Lower leg skin (tissue), 4 donors: ENCODE data around the gene FAM20A. TPM values are rescaled to one million over a fixed set of nuclear protein-coding genes. Genes with fewer than 3 reads are reported as not detected.

Experiments used
- DNase-seq, 2 donors: peaks; one replicate each; pipeline ENCODE4 v3.0.0-alpha.2; 2019; ENCODE audit warnings: low spot score in 2 of 2
- H3K4me3 ChIP-seq: fragments of 200-600 bp; sonication (generic); 2 replicates; pipeline ENCODE4 v1.5.1; 2017; ENCODE audit warnings: mild to moderate bottlenecking, low read depth; ENCODE audit not compliant: poor library complexity, severe bottlenecking
- CTCF ChIP-seq, 3 donors: fragments of 450-650 bp; IDR thresholded peaks; one replicate each; pipeline ENCODE4 v1.5.1; 2016; ENCODE audit warnings: antibody characterized with exemption in 3 of 3, mild to moderate bottlenecking in 3 of 3, moderate library complexity in 2 of 3
- POLR2A ChIP-seq, 2 donors: fragments of 450-650 bp; IDR thresholded peaks; one replicate each; pipeline ENCODE4 v1.6.1; 2016 to 2017; ENCODE audit warnings: antibody characterized with exemption in 2 of 2, mild to moderate bottlenecking in 1 of 2, moderate library complexity in 1 of 2
- WGBS, 2 donors: methylation state at CpG; one replicate each; pipeline ENCODE4 v1.1.5; 2018; 5-methylcytosine and 5-hydroxymethylcytosine counted together
- intact Hi-C: fragments of 100-400 bp; cut with DNase I; formaldehyde crosslinking; loops from one replicate; pipeline ENCODE4 v1.15.0; 2023; ENCODE audit warnings: low total_unique reads
- total RNA-seq, 4 donors: library from RNA; depleted of rRNA; stranded (reverse); fragments of >200 nt; gene quantifications; one replicate each; pipeline ENCODE4 v1.1.0, GENCODE V29; 2016

FAM20A gene
- total RNA-seq, 4 donors from 2014 or later = 2.6 to 5.8 (median 4.3) TPM

- no peak for TF ChIP-seq CTCF (IDR thresholded peaks at IDR 0.05)
- TF ChIP-seq POLR2A (IDR thresholded peaks at IDR 0.05) = no peak
- WGBS, 2 donors = 38 to 42% methylated on average over 3 of the region's 3 CpGs
- no peak for DNase-seq
- intact Hi-C loops = no loop called here
- no peak overlapping the region for H3K4me3 ChIP-seq
These were observed 8.2 kb downstream of the FAM20A start for GRCh38 chr17:68592682-68593641.

- WGBS, 2 donors = 68 to 86% methylated on average over 2 of the region's 2 CpGs
- TF ChIP-seq POLR2A (IDR thresholded peaks at IDR 0.05) (no peak), CTCF (IDR thresholded peaks at IDR 0.05) (no peak)
- no peak overlapping the region for H3K4me3 ChIP-seq
- intact Hi-C loops = no loop called here
- no peak for DNase-seq
These were observed 9.2 kb downstream of the FAM20A start for GRCh38 chr17:68592009-68592408.

GRCh38 chr17:68591583-68591982 is 9.6 kb downstream of the FAM20A start:
- intact Hi-C loops = no loop called here
- 71 to 81% methylated on average over 12 of the region's 12 CpGs for WGBS, 2 donors

GRCh38 chr17:68589086-68589485 is 12.1 kb downstream of the FAM20A start:
- WGBS, 2 donors = 97% methylated on average over 3 of the region's 3 CpGs
- TF ChIP-seq POLR2A (IDR thresholded peaks at IDR 0.05) = no peak
- TF ChIP-seq CTCF (IDR thresholded peaks at IDR 0.05) = no peak
- DNase-seq = no peak
- H3K4me3 ChIP-seq = no peak overlapping the region
- intact Hi-C loops = no loop called here

More at GRCh38 chr17:68591583-68591982, 9.6 kb downstream of the FAM20A start:
- TF ChIP-seq POLR2A (IDR thresholded peaks at IDR 0.05) = no peak
- no peak for TF ChIP-seq CTCF (IDR thresholded peaks at IDR 0.05)
- DNase-seq = no peak
- no peak overlapping the region for H3K4me3 ChIP-seq

- intact Hi-C loops = no loop called here
- WGBS, 2 donors = 85 to 87% methylated on average over 1 of the region's 1 CpG
These were observed 12.8 kb downstream of the FAM20A start for GRCh38 chr17:68588362-68588761.

More at GRCh38 chr17:68588362-68588761, 12.8 kb downstream of the FAM20A start:
- no peak for DNase-seq
- no peak for TF ChIP-seq POLR2A (IDR thresholded peaks at IDR 0.05)
- no peak for TF ChIP-seq CTCF (IDR thresholded peaks at IDR 0.05)
- no peak overlapping the region for H3K4me3 ChIP-seq
